SH-SY5Y (cell line): ENCODE results near the gene ADAMTSL1.

Experiments
- GATA2 ChIP-seq: IDR thresholded peaks from 2 replicates; pipeline ENCODE4 v1.6.1; 2011; ENCODE audit warnings: mild to moderate bottlenecking, low read depth, low read length
- GATA3 ChIP-seq: IDR thresholded peaks from 2 replicates; pipeline ENCODE4 v1.6.1; 2011; ENCODE audit warnings: low read depth, mild to moderate bottlenecking, low read length, moderate library complexity

GRCh38 chr9:18490641-18491370, 16.9 kb downstream of the ADAMTSL1 start:
- TF ChIP-seq GATA2 (no peak), GATA3 (no peak)
